Measurements from ENCODE around the gene PRKAR1B. TPM values are rescaled to one million over a fixed set of nuclear protein-coding genes. Genes with fewer than 3 reads are reported as not detected.
A peak's percentile ranks its signal among the peaks of the same experiment; 100 is the strongest.

PRKAR1B gene
- total RNA-seq, 1 experiment from 2014 or later, result 62.0 TPM

GRCh38 chr7:518630-519483, 208.2 kb downstream of the PRKAR1B start:
- Histone ChIP-seq H3K36me3 (ENCODE audit: control insufficient read depth, insufficient read depth, low read length) (no peaks in the 10 kb centered on the region; the same call in 1 of the 2 replicates), H3K4me1 (ENCODE audit: control insufficient read depth, insufficient read depth, low read length) (peaks cover 18% of the 10 kb centered on the region), H3K27ac (ENCODE audit: low read length) (peak overlapping the region; percentile 66), H3K4me3 (ENCODE audit: low read depth in 2 of 2, low read length in 2 of 2) (peak overlapping the region; percentile 67 to 81), H3K9me3 (ENCODE audit: control insufficient read depth, insufficient read depth, low read depth, low read length) (no peaks in the 10 kb centered on the region), H3K27me3 (ENCODE audit: control insufficient read depth, insufficient read depth, low read length) (no peaks in the 10 kb centered on the region; the same call in 1 of the 2 replicates)
- BruUV-seq (replicated peaks), result no TSS peak
- DNase-seq (ENCODE audit: low read depth, low spot score) (no peak), ATAC-seq (peak; percentile 73)
- ChIA-PET POLR2A (interaction anchor here (0.5 kb wide), 1 partner anchor 249 kb away, joined by 3 read pairs; no protein-coding TSS in a partner anchor), CTCF (interaction anchor here (1.5 kb wide), 1 partner anchor 118 kb away, joined by 3 read pairs; no protein-coding TSS in a partner anchor)
- intact Hi-C loops (cut with micrococcal nuclease; ENCODE audit: unreplicated experiment) (no loop called here), in situ Hi-C loops (cut with HindIII; ENCODE audit: low pct_unique_long_range_greater_than_20kb, low sequenced_read_pairs) (no loop called here)
- TF ChIP-seq POLR2AphosphoS5 (IDR thresholded peaks at IDR 0.05; ENCODE audit: low read depth, low read length) (0 out of 2 replicates have a peak, but pooled peaks have one; percentile 26), SIN3A (IDR thresholded peaks at IDR 0.05; ENCODE audit: borderline replicate concordance, insufficient read depth, low read depth, low read length) (peak; percentile 49; the same call in 1 of the 2 replicates)
- TF ChIP-seq, protein P1, sequence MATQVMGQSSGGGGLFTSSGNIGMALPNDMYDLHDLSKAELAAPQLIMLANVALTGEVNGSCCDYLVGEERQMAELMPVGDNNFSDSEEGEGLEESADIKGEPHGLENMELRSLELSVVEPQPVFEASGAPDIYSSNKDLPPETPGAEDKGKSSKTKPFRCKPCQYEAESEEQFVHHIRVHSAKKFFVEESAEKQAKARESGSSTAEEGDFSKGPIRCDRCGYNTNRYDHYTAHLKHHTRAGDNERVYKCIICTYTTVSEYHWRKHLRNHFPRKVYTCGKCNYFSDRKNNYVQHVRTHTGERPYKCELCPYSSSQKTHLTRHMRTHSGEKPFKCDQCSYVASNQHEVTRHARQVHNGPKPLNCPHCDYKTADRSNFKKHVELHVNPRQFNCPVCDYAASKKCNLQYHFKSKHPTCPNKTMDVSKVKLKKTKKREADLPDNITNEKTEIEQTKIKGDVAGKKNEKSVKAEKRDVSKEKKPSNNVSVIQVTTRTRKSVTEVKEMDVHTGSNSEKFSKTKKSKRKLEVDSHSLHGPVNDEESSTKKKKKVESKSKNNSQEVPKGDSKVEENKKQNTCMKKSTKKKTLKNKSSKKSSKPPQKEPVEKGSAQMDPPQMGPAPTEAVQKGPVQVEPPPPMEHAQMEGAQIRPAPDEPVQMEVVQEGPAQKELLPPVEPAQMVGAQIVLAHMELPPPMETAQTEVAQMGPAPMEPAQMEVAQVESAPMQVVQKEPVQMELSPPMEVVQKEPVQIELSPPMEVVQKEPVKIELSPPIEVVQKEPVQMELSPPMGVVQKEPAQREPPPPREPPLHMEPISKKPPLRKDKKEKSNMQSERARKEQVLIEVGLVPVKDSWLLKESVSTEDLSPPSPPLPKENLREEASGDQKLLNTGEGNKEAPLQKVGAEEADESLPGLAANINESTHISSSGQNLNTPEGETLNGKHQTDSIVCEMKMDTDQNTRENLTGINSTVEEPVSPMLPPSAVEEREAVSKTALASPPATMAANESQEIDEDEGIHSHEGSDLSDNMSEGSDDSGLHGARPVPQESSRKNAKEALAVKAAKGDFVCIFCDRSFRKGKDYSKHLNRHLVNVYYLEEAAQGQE (IDR thresholded peaks at IDR 0.05; ENCODE audit: insufficient read depth in 1 of 2, low read depth in 2 of 2, low read length in 1 of 2), result no peak

DNA sequence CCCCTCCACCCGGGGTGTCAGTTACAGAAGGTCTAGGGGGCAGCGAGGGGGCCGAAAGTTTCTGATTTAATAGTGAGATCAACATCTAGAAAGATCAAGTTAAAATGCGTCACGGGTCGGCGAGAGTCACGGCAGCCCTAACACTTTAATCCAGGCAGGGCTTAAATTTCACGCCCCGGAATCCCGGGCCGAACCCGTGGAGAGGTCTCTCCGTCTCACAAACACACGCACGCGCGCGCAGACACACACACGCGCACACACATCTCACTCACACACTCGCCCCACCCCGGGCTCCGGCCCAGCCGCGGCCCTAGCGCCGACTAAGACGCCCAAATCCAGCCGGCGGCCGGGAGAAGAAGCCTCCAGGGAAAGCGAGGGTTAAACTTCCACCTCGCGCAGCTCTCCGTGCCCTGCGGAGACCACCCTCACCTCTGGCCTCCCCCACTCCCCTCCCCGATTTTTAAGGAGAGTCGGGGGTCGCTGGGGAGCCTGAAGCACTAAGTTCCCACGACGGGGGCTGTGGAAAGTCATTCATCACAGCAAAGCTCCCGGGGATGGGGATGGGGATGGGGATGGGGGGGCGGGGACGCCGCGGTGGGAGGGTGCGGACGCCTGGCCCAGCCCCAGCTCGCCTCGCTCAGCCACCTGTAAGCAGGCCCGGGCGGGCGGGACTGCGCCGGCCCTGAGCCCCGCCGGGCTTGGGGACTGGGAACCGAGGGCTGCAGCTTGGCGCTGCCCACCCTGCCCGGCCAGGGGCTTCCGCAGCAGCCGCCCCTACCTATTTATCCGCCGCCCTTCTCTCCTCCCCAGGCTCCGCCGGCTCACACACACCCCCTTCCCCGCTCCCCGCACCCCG, 209.1 kb downstream of the PRKAR1B start:
- intact Hi-C loops (cut with micrococcal nuclease; ENCODE audit: unreplicated experiment), result no loop called here
- POLR2A ChIA-PET, result interaction anchor here (0.6 kb wide), 1 partner anchor 26 kb away, joined by 3 read pairs; no protein-coding TSS in a partner anchor
- DNase-seq (ENCODE audit: low read depth, low spot score) (no peak), ATAC-seq (peak; percentile 14; the same call in 1 of the 2 replicates)
- H3K9me3 ChIP-seq (ENCODE audit: control insufficient read depth, insufficient read depth, low read depth, low read length), result no peaks in the 10 kb centered on the region
- in situ Hi-C loops (cut with HindIII; ENCODE audit: low pct_unique_long_range_greater_than_20kb, low sequenced_read_pairs), result no loop called here
- peak overlapping the region; percentile 66 for H3K27ac ChIP-seq (ENCODE audit: low read length)
- H3K4me1 ChIP-seq (ENCODE audit: control insufficient read depth, insufficient read depth, low read length), result peaks cover 17% of the 10 kb centered on the region
- H3K36me3 ChIP-seq (ENCODE audit: control insufficient read depth, insufficient read depth, low read length), result no peaks in the 10 kb centered on the region; the same call in 1 of the 2 replicates
- H3K4me3 ChIP-seq (ENCODE audit: low read depth in 2 of 2, low read length in 2 of 2), result peak overlapping the region; percentile 67 to 81
- BruUV-seq (replicated peaks), result no TSS peak
- TF ChIP-seq, protein P2, sequence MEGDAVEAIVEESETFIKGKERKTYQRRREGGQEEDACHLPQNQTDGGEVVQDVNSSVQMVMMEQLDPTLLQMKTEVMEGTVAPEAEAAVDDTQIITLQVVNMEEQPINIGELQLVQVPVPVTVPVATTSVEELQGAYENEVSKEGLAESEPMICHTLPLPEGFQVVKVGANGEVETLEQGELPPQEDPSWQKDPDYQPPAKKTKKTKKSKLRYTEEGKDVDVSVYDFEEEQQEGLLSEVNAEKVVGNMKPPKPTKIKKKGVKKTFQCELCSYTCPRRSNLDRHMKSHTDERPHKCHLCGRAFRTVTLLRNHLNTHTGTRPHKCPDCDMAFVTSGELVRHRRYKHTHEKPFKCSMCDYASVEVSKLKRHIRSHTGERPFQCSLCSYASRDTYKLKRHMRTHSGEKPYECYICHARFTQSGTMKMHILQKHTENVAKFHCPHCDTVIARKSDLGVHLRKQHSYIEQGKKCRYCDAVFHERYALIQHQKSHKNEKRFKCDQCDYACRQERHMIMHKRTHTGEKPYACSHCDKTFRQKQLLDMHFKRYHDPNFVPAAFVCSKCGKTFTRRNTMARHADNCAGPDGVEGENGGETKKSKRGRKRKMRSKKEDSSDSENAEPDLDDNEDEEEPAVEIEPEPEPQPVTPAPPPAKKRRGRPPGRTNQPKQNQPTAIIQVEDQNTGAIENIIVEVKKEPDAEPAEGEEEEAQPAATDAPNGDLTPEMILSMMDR (IDR thresholded peaks at IDR 0.05), result no peak
- TF ChIP-seq TCF7L2 (IDR thresholded peaks at IDR 0.05; ENCODE audit: low read depth, low read length) (no peak), POLR2AphosphoS5 (IDR thresholded peaks at IDR 0.05; ENCODE audit: low read depth, low read length) (no peak), SIN3A (IDR thresholded peaks at IDR 0.05; ENCODE audit: borderline replicate concordance, insufficient read depth, low read depth, low read length) (no peak)
- TF ChIP-seq, protein P1 (IDR thresholded peaks at IDR 0.05; ENCODE audit: insufficient read depth in 1 of 2, low read depth in 2 of 2, low read length in 1 of 2), result no peak
- no peaks in the 10 kb centered on the region; the same call in 1 of the 2 replicates for H3K27me3 ChIP-seq (ENCODE audit: control insufficient read depth, insufficient read depth, low read length)
- CTCF ChIA-PET, result interaction anchor here (0.7 kb wide), 1 partner anchor 259 kb away, joined by 3 read pairs; no protein-coding TSS in a partner anchor
